Measurements from ENCODE around the gene GATD1.

GATD1 gene

GRCh38 chr11:776561-777287, 563 bp downstream of the GATD1 start:
- Histone ChIP-seq H3K27ac (ENCODE audit: extremely low read depth, low read depth, low read length) (peak overlapping the region; percentile 80; the same call in 1 of the 2 replicates), H3K4me1 (ENCODE audit: control insufficient read depth, insufficient read depth, low read length) (no peaks in the 10 kb centered on the region; the same call in 1 of the 2 replicates), H3K4me3 (ENCODE audit: low read depth, low read length) (peak overlapping the region; percentile 88), H3K9me3 (ENCODE audit: control insufficient read depth, insufficient read depth, low read depth, low read length) (no peaks in the 10 kb centered on the region), H3K36me3 (ENCODE audit: control insufficient read depth in 2 of 2, insufficient read depth in 1 of 2, low read length in 2 of 2) (peaks cover 0 to 61% of the 10 kb centered on the region in 2 experiments; a peak in 2 of 3 replicates)
- CTCF ChIA-PET = interaction anchor here (0.8 kb wide), 1 partner anchor 11 kb away, joined by 3 read pairs; no protein-coding TSS in a partner anchor
- POLR2A ChIA-PET = interaction anchor here (0.5 to 2.3 kb wide), 15 partner anchors 9 to 241 kb away, joined by 3 to 13 read pairs (median 5); partner anchors contain the start of genes CEND1, HRAS, PNPLA2 and RPLP2
- TF ChIP-seq KLF10 (tag by site-specific recombination; IDR thresholded peaks at IDR 0.05) = no peak
- TF ChIP-seq ZIC2 (tag by site-specific recombination; IDR thresholded peaks at IDR 0.05) = peak; percentile 94
- no peak for TF ChIP-seq ZNF837 (tag by site-specific recombination; IDR thresholded peaks at IDR 0.05)
- TF ChIP-seq ZNF404 (tag by site-specific recombination; IDR thresholded peaks at IDR 0.05) = no peak
- TF ChIP-seq, protein P1, sequence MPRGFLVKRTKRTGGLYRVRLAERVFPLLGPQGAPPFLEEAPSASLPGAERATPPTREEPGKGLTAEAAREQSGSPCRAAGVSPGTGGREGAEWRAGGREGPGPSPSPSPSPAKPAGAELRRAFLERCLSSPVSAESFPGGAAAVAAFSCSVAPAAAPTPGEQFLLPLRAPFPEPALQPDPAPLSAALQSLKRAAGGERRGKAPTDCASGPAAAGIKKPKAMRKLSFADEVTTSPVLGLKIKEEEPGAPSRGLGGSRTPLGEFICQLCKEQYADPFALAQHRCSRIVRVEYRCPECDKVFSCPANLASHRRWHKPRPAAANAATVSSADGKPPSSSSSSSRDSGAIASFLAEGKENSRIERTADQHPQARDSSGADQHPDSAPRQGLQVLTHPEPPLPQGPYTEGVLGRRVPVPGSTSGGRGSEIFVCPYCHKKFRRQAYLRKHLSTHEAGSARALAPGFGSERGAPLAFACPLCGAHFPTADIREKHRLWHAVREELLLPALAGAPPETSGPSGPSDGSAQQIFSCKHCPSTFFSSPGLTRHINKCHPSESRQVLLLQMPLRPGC (tag by site-specific recombination; IDR thresholded peaks at IDR 0.05) = no peak
- TF ChIP-seq ZFP37 (tag by site-specific recombination; IDR thresholded peaks at IDR 0.05) = no peak
- no peak for TF ChIP-seq ZBTB48 (tag by site-specific recombination; IDR thresholded peaks at IDR 0.05)
- TF ChIP-seq ZNF175 (tag by site-specific recombination; IDR thresholded peaks at IDR 0.05) = no peak
- TF ChIP-seq PRDM2 (tag by site-specific recombination; IDR thresholded peaks at IDR 0.05; ENCODE audit: borderline replicate concordance) = no peak
- TF ChIP-seq, protein P2, sequence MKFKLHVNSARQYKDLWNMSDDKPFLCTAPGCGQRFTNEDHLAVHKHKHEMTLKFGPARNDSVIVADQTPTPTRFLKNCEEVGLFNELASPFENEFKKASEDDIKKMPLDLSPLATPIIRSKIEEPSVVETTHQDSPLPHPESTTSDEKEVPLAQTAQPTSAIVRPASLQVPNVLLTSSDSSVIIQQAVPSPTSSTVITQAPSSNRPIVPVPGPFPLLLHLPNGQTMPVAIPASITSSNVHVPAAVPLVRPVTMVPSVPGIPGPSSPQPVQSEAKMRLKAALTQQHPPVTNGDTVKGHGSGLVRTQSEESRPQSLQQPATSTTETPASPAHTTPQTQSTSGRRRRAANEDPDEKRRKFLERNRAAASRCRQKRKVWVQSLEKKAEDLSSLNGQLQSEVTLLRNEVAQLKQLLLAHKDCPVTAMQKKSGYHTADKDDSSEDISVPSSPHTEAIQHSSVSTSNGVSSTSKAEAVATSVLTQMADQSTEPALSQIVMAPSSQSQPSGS (tag by site-specific recombination; IDR thresholded peaks at IDR 0.05; ENCODE audit: low read depth) = no peak
- TF ChIP-seq ZNF223 (tag by site-specific recombination; IDR thresholded peaks at IDR 0.05) = no peak
- TF ChIP-seq ZNF146 (tag by site-specific recombination; IDR thresholded peaks at IDR 0.05) = no peak
- peak; percentile 96 for TF ChIP-seq GLIS2 (tag by site-specific recombination; IDR thresholded peaks at IDR 0.05)
- TF ChIP-seq ZNF843 (tag by site-specific recombination; IDR thresholded peaks at IDR 0.05) = 0 out of 2 replicates have a peak, but pooled peaks have one; percentile 11
- TF ChIP-seq, protein P3, sequence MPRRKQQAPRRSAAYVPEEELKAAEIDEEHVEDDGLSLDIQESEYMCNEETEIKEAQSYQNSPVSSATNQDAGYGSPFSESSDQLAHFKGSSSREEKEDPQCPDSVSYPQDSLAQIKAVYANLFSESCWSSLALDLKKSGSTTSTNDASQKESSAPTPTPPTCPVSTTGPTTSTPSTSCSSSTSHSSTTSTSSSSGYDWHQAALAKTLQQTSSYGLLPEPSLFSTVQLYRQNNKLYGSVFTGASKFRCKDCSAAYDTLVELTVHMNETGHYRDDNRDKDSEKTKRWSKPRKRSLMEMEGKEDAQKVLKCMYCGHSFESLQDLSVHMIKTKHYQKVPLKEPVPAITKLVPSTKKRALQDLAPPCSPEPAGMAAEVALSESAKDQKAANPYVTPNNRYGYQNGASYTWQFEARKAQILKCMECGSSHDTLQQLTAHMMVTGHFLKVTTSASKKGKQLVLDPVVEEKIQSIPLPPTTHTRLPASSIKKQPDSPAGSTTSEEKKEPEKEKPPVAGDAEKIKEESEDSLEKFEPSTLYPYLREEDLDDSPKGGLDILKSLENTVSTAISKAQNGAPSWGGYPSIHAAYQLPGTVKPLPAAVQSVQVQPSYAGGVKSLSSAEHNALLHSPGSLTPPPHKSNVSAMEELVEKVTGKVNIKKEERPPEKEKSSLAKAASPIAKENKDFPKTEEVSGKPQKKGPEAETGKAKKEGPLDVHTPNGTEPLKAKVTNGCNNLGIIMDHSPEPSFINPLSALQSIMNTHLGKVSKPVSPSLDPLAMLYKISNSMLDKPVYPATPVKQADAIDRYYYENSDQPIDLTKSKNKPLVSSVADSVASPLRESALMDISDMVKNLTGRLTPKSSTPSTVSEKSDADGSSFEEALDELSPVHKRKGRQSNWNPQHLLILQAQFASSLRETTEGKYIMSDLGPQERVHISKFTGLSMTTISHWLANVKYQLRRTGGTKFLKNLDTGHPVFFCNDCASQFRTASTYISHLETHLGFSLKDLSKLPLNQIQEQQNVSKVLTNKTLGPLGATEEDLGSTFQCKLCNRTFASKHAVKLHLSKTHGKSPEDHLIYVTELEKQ (tag by site-specific recombination; IDR thresholded peaks at IDR 0.05; ENCODE audit: borderline replicate concordance) = no peak
- no peak for TF ChIP-seq HOXA7 (CRISPR knock-in tag; IDR thresholded peaks at IDR 0.05; ENCODE audit: borderline replicate concordance)
- TF ChIP-seq YY2 (tag by site-specific recombination; IDR thresholded peaks at IDR 0.05) = no peak
- no peak for TF ChIP-seq ZNF354C (tag by site-specific recombination; IDR thresholded peaks at IDR 0.05; ENCODE audit: borderline replicate concordance, low read depth)
- TF ChIP-seq, protein P4, sequence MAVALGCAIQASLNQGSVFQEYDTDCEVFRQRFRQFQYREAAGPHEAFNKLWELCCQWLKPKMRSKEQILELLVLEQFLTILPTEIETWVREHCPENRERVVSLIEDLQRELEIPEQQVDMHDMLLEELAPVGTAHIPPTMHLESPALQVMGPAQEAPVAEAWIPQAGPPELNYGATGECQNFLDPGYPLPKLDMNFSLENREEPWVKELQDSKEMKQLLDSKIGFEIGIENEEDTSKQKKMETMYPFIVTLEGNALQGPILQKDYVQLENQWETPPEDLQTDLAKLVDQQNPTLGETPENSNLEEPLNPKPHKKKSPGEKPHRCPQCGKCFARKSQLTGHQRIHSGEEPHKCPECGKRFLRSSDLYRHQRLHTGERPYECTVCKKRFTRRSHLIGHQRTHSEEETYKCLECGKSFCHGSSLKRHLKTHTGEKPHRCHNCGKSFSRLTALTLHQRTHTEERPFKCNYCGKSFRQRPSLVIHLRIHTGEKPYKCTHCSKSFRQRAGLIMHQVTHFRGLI (tag by site-specific recombination; IDR thresholded peaks at IDR 0.05) = no peak
- TF ChIP-seq ZNF311 (tag by site-specific recombination; IDR thresholded peaks at IDR 0.05; ENCODE audit: borderline replicate concordance) = no peak
- TF ChIP-seq CTCF (tag by site-specific recombination; IDR thresholded peaks at IDR 0.05) = no peak

Data from HEK293 (cell line).